PFSK-1 (cell line): ENCODE measurements around the gene RELA.

ENCODE experiments used
- POLR2AphosphoS5 ChIP-seq: IDR thresholded peaks from 2 replicates; pipeline ENCODE4 v1.6.1; 2012; ENCODE audit warnings: low read depth, mild to moderate bottlenecking, control low read depth, low read length, moderate library complexity
- TAF1 ChIP-seq: IDR thresholded peaks from 2 replicates; pipeline ENCODE4 v1.6.1; 2012; ENCODE audit warnings: low read length, control low read depth, borderline replicate concordance; ENCODE audit not compliant: insufficient read depth

- no peak for TF ChIP-seq POLR2AphosphoS5
- TF ChIP-seq TAF1, result no peak
Observed at GRCh38 chr11:65610404-65610803, 52.3 kb downstream of the RELA start.
